ENCODE data around the gene NTF3.

NTF3 gene

DNA sequence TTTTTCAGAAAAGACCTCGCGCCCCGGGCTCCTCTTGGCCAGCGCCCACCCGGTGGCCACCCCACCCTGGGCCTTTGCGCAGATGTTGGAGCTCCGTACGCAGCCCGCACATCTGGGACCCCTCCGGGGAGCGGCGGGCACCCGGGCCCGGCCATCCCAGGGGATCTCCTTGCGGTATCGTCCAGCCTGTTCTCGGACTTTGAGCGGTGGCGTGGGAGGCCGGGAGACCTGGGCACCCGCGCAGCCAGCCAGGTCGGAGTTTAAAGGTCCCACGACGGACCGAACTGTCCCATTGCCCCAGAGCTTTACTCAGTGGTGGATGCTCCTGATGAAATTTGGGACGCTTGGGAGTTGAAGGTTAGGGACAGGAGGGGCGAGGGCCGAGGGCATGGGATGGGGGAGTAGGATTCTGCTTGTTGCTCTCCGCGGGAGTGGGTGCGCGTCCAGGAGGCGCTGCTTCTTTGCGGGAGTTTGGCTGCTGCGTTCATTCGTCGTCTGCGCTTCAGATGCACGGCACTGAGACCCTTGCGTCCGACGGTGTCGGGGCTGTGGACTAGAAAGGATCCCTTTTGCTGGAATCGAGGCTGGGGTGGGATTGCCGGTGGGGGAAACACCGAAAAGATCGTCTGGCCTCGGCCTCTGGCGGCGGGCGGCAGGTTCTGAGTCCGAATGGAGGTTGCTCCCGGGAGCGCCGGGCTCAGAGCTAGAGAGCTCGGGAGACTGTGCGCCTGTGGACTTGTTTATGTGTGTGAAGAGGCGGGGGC is 1.4 kb downstream of the NTF3 start:
- DNase-seq = no peak

DNA sequence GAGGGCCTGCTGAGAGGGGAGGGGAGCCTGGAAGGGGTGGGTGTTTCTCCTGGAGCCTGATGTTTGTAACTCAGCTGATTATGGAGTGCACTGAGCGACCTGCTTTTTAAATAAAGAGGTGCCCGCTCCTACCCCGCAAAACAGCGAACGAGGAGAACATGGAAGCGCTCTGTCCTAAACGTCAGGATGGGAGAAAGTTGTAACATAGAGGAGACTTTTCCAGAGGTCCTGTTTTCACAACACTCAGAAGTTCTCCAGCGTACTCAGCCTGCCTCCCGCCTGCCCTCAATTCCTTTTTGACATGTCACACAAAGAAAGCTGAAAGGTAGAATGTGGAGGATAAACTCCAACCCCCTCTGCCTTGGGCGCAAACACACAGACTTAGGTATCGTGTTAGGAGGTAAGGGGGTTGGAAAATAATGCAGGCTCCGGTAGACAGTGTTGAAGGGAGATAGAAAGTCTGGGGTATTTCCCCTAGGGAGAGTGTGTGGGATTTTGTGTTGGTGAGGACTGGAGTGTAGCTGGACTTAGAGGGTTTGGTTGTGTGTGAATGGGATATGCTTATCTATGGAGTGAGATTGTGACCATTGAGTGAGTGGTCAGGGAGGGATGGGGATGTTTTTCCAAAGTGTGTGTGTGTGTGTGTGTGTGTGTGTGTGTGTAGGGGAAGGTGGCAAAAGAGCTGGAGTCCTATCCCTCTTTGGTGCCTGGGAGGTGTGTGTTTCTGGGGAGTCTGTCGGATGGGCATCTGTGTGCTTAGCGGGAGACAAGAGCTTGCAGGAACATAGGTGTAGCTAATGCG is 2.1 kb downstream of the NTF3 start:
- no peak for DNase-seq

DNA sequence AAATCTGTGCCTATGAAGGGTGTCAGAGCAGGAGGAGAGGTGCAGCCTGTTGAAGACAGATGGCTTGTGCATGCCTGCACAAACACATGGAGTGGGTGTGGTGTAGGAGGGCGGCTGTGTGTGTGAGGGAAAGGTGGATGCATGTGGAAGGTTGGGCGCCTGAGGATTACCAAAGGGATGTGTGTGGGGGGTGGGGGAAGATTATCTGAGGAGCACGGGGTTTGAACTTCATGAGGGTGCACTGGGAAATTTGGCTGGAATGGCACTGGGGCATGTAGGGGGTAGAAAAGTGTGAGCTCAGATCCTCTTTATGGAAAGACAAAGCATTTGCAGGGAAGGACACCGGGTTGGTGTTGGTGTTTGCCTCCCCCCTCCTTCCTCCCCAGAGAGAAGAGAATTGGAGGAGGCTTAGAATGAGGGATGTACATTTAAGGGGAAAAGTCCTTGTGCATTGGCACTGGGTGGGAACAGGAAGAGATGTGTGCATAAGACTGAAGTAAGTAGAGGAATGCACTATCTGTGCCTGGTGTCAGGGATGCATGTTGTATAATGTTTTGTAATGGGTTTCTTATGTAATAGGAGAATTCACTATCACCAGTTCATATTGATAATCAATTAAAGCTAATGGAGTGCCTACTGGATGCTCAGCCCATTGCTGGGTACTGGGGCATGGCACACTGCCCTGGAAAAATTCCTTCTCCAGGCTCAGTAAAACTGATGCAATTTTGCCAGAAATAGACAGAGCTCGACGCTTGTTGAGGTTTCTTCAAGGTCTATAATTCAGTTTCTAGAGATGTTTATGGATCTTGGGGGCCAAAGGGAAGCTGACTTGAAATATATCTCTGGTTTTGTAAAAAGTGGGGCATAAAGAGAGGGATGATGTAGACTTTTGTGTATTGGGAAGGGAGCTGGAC is 3.0 kb downstream of the NTF3 start:
- DNase-seq = no peak

GRCh38 chr12:5437182-5437583 is 5.3 kb downstream of the NTF3 start:
- DNase-seq = no peak

DNA sequence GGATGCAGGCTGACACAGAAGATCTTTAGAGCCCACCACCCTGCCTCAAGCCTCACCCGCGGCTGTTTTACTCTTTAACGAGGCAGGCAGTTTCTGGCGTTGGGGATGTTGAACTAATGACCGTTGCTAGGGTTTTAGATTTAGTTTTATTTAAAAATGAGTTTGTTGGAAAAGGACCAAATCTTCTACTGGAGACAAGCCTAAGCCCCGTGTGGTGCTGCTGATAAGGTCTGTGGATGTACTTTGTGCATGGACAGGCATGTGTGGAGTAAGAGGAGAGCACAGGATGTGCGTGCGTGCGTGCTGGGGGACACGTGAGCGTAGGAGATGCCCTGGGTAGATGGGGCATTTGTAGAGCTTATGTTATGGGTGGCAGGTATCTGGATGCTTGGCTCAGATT is 5.7 kb downstream of the NTF3 start:
- DNase-seq = no peak

DNA sequence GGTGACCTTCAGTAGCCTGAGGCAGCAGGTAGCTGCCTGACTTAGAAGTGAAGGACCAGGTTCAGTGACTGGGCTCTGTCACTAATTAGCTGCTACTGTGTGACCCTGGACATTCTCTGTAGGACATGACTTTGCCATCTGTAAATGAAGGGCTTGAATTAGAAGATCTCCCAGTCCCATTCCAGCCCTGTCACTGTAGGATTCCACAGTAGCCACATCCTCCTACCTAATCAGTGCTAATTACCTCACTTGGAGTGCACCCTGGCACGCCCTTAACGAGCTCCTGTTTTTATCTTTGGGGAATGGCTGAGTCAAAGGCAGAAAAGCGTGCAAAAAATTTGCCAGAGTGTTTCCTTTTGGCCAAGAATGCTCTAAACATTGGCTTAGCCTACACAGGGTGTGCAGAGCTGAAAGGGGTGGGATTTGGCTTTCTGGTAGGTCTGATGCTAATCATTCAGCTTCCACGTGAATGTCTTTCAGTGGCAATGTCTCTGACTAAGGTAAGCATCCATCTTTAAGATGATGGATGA is 6.8 kb downstream of the NTF3 start:
- DNase-seq = no peak

- no peak for DNase-seq
Observed at GRCh38 chr12:5439371-5439771, 7.5 kb downstream of the NTF3 start.

- no peak for DNase-seq
Observed at GRCh38 chr12:5439788-5440300, 7.9 kb downstream of the NTF3 start.

GRCh38 chr12:5440978-5441377 is 9.1 kb downstream of the NTF3 start:
- DNase-seq = no peak

GRCh38 chr12:5441497-5442236 is 9.8 kb downstream of the NTF3 start:
- no peak for DNase-seq

DNA sequence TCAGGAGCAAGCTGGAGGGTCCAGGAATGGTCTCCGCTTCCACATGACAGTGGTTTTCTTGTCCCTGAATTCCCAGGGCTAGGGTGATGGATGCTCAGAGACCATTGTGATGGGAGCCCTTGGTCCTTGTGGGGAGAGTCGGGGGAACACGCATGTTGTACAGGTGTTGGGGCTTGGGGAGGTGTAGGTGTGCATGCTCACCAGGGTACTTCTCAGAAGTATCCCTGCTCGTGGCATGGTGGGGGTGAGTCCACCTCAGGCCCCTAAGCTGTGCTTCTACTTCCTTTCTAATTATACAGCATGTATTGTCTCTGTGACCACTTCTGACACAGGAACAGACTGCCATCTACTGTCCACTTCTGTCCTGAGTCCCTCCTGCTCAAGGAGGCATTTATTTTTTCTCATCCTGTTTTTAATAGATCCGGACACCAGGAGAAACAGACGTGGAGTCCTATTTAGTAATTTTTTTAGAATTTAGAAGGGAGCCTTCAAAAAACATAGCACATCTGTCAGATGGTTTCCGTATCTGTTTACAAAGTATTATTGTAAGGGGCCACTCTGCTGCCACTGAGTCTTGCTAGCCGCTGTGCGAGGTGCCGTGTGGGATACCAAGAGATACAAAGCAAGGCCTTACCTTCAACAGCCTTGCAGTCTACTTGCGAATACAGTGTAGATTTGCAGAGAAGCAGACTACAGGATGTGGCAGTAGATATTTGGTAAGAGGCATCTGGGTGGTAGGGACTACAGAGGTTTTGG is 10.5 kb downstream of the NTF3 start:
- no peak for DNase-seq

GRCh38 chr12:5444520-5444919 is 12.6 kb downstream of the NTF3 start:
- DNase-seq = no peak

GRCh38 chr12:5447320-5447719 is 15.4 kb downstream of the NTF3 start:
- DNase-seq = no peak

- no peak for DNase-seq
Observed at GRCh38 chr12:5451251-5451650, 19.3 kb downstream of the NTF3 start.

- no peak for DNase-seq
Observed at GRCh38 chr12:5452569-5452968, 20.7 kb downstream of the NTF3 start.

GRCh38 chr12:5453466-5453865 is 21.6 kb downstream of the NTF3 start:
- DNase-seq = no peak

DNA sequence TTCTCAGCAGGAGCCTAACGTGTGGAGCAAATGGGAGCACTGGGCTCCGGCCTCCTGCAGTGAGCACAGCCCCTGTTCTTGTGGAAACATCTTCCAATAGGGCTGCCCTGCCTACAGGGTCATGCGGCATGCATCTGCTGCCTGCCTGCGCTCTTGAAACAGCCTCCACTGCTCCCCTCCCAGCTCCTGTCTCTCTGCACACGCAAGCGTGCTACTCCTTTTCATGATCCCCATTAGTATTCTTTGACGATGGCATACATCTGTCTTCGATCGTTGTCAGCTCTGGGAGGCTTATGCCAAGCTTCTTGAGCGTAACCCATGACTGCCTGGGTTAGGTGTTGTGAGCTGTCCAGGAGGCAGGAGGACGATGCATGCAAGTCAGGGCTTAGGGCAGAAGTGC is 23.1 kb downstream of the NTF3 start:
- no peak for DNase-seq

GRCh38 chr12:5456030-5456429 is 24.1 kb downstream of the NTF3 start:
- DNase-seq = no peak

DNA sequence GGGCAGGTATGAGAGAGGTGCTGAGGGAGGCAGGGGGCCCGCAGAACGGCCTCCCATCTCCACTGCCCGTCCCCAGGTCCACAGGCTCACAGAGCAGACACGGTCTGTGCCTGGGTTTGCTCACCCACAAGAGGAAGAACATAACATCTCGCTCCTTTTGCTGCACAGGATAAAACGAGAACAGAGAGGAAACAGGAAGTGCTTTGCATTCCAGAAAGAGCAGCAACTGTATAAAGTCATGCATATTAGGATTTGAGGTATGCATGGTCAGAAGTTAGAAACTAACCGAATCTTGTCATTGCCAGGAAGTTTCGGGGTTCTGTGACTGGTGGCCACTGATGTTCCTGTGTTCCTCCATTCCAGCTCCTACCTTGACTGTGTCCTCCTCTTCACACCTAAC is 25.0 kb downstream of the NTF3 start:
- DNase-seq = no peak

GRCh38 chr12:5458229-5459050 is 26.5 kb downstream of the NTF3 start:
- no peak for DNase-seq

Data from T-helper 2 cell (primary cell).